Natural killer cell (primary cell): Measurements from ENCODE around the gene LY6G5B. TPM values are rescaled to one million over a fixed set of nuclear protein-coding genes. Genes with fewer than 3 reads are reported as not detected.

Experiments
- ATAC-seq, 3 donors: fragments of 150-1000 bp in 2 of 3; fragments of 200-7000 bp in 1 of 3; cut with Tn5 transposase; 1 replicate in 1 of 3; 2 replicates in 2 of 3; pipeline ENCODE4 v1.10.0; 2021; ENCODE audit warnings: mild to moderate bottlenecking in 2 of 3, moderate library complexity in 2 of 3
- DNase-seq, 2 donors: peaks; one replicate each; pipeline versions ENCODE4 v3.0.0 to v3.0.0-alpha.2; 2013 to 2021; ENCODE audit warnings: mixed read lengths in 1 of 2
- H3K27ac ChIP-seq: one replicate; pipeline ENCODE4 v1.5.1; 2013; ENCODE audit warnings: mild to moderate bottlenecking, low read length
- H3K27me3 ChIP-seq: one replicate; pipeline ENCODE4 v1.6.1; 2013; ENCODE audit warnings: low read length; ENCODE audit not compliant: control insufficient read depth, insufficient read depth
- H3K36me3 ChIP-seq: one replicate; pipeline ENCODE4 v1.6.1; 2013; ENCODE audit warnings: low read length; ENCODE audit not compliant: control insufficient read depth, insufficient read depth
- H3K4me1 ChIP-seq: one replicate; pipeline ENCODE4 v1.6.1; 2013; ENCODE audit warnings: low read length; ENCODE audit not compliant: control insufficient read depth, insufficient read depth
- H3K4me3 ChIP-seq: one replicate; pipeline ENCODE4 v1.5.1; 2013; ENCODE audit warnings: low read length
- H3K9me3 ChIP-seq: one replicate; pipeline ENCODE4 v1.6.1; 2013; ENCODE audit warnings: low read length; ENCODE audit not compliant: control insufficient read depth, insufficient read depth
- H3K27ac Mint-ChIP-seq, 2 donors: one replicate each; pipeline ENCODE4 v1.8.0; 2022; ENCODE audit warnings: mild to moderate bottlenecking in 2 of 2, mixed read lengths in 2 of 2, moderate library complexity in 1 of 2
- H3K27me3 Mint-ChIP-seq, 2 donors: one replicate each; pipeline ENCODE4 v1.8.0; 2022; ENCODE audit warnings: low read depth in 2 of 2, mixed read lengths in 2 of 2
- H3K36me3 Mint-ChIP-seq: one replicate; pipeline ENCODE4 v1.8.0; 2022; ENCODE audit warnings: mixed read lengths
- H3K4me1 Mint-ChIP-seq, 2 donors: one replicate each; pipeline ENCODE4 v1.8.0; 2022; ENCODE audit warnings: mixed read lengths in 2 of 2
- H3K4me3 Mint-ChIP-seq: one replicate; pipeline ENCODE4 v1.8.0; 2022; ENCODE audit warnings: mild to moderate bottlenecking, moderate library complexity, mixed read lengths
- H3K9me3 Mint-ChIP-seq, 2 donors: one replicate each; pipeline ENCODE4 v1.8.0; 2022; ENCODE audit warnings: mixed read lengths in 2 of 2
- WGBS: methylation state at CpG from one replicate; pipeline ENCODE4 v1.1.7; 2013; ENCODE audit warnings: missing lambda C conversion rate; ENCODE audit not compliant: insufficient coverage; 5-methylcytosine and 5-hydroxymethylcytosine counted together
- intact Hi-C: fragments of 100-400 bp; cut with micrococcal nuclease; formaldehyde crosslinking; loops from one replicate; pipeline ENCODE4 v1.14.2; 2022
- total RNA-seq, 4 donors: library from RNA; stranded (reverse); fragments of 120-200 nt in 1 of 4; gene quantifications; one replicate each; pipeline versions ENCODE4 v1.2.3 to v1.2.4, GENCODE V29; 2013 to 2022
- TF ChIP-seq, protein P1 (sequence below): fragments of 200-600 bp; IDR thresholded peaks from one replicate; pipeline ENCODE4 v1.8.0; 2022; ENCODE audit warnings: antibody characterized with exemption

Gene LY6G5B
- total RNA-seq, 3 donors from 2014 or later (not counting 1 experiment from before 2014, with no cell fraction given), result 39.9 to 50.0 (median 46.0) TPM

DNA sequence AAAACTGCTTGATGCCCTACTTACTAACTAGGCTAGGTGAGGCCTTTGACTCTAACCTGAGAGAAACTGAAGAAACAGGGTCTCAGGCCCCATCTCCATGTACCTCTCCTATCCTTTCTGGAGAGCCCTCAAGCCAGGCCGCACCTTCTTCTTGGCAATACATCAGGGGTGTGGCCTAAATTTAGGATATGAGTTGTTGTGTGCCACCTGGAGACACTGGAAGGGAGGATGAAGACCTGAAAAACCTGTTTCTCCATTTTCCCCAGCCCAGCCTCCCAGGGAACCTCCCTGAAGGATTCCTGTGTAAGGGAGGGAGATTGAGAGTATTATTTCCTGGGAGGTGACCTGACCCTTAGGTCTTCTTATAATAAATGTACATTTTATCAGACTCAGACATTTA lies 48.5 kb downstream of the LY6G5B start:
- H3K27me3 ChIP-seq, result no peaks in the 10 kb centered on the region
- Mint-ChIP-seq H3K27ac (no peak overlapping the region), H3K4me1 (peaks cover 3 to 8% of the 10 kb centered on the region in 2 donors), H3K27me3 (peaks cover 0 to 6% of the 10 kb centered on the region in 2 donors), H3K4me3 (no peak overlapping the region), H3K36me3 (no peaks in the 10 kb centered on the region), H3K9me3 (no peaks in the 10 kb centered on the region)
- no peak overlapping the region for H3K27ac ChIP-seq
- TF ChIP-seq, protein P1, sequence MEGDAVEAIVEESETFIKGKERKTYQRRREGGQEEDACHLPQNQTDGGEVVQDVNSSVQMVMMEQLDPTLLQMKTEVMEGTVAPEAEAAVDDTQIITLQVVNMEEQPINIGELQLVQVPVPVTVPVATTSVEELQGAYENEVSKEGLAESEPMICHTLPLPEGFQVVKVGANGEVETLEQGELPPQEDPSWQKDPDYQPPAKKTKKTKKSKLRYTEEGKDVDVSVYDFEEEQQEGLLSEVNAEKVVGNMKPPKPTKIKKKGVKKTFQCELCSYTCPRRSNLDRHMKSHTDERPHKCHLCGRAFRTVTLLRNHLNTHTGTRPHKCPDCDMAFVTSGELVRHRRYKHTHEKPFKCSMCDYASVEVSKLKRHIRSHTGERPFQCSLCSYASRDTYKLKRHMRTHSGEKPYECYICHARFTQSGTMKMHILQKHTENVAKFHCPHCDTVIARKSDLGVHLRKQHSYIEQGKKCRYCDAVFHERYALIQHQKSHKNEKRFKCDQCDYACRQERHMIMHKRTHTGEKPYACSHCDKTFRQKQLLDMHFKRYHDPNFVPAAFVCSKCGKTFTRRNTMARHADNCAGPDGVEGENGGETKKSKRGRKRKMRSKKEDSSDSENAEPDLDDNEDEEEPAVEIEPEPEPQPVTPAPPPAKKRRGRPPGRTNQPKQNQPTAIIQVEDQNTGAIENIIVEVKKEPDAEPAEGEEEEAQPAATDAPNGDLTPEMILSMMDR, result no peak
- intact Hi-C loops, result no loop called here
- DNase-seq (no peak), ATAC-seq (no peak)
- WGBS, result 80% methylated on average over 1 of the region's 1 CpG
- no peaks in the 10 kb centered on the region for H3K9me3 ChIP-seq
- no peaks in the 10 kb centered on the region for H3K36me3 ChIP-seq
- H3K4me3 ChIP-seq, result no peak overlapping the region
- H3K4me1 ChIP-seq, result peaks cover 5% of the 10 kb centered on the region

DNA sequence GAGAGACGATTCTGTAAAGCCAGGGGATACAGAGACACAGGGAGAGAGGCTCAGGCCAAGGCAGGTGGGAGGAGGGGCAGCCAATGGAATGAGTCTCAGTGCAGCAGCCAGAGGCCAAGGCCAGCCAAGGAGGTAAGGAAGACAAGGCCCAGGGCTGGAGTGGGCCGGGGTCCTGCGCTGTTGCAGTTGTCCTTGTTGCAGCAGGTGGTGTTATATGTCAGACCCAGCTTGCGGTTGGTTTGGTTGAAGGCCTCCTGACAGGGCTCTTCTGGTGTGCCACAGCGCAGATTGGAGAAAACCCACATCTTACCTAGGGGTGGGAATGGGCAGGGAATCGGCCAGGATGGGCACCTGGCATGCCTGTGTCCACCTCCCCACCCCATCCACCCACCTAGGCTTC lies 49.2 kb downstream of the LY6G5B start:
- Histone ChIP-seq H3K9me3 (no peaks in the 10 kb centered on the region), H3K4me3 (no peak overlapping the region), H3K27me3 (no peaks in the 10 kb centered on the region), H3K36me3 (no peaks in the 10 kb centered on the region), H3K27ac (no peak overlapping the region), H3K4me1 (peaks cover 13% of the 10 kb centered on the region)
- DNase-seq (no peak), ATAC-seq (no peak)
- H3K4me1 Mint-ChIP-seq, result peaks cover 8 to 16% of the 10 kb centered on the region in 2 donors
- no peaks in the 10 kb centered on the region for H3K9me3 Mint-ChIP-seq
- H3K27me3 Mint-ChIP-seq, result peaks cover 0 to 5% of the 10 kb centered on the region in 2 donors
- no peaks in the 10 kb centered on the region for H3K36me3 Mint-ChIP-seq
- H3K27ac Mint-ChIP-seq, result no peak overlapping the region
- WGBS, result 83% methylated on average over 5 of the region's 6 CpGs
- intact Hi-C loops, result no loop called here
- TF ChIP-seq, protein P1, result no peak
- H3K4me3 Mint-ChIP-seq, result no peak overlapping the region

DNA sequence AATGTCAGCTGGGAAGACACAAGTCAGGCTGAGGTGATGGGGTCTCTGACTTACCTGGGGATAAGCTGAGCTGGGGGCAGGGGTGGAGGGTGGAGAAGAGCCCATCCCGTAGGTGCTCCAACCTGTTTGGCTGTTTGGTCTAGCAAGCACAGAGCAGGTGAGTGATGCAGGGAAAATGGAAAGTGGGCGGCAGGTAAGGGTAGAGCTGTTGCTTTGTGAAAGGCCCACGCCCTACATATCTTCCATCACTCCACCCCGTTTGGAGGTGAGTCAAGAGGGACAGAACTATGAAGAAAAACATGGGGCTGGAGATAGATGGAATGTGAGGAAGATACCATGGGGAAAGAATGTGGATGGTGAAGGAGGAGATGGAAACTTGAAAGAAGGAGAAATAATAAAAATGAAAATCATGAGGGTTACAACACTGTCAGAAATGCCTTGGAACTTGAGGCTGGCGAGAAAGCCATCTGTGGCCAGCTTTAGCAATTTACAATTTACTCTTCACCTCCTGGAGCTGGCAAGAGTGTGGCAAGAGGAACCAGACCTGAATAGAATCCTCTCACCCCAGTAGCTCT lies 50.5 kb downstream of the LY6G5B start:
- no peak overlapping the region for H3K27ac Mint-ChIP-seq
- H3K27me3 Mint-ChIP-seq, result peaks cover 0 to 4% of the 10 kb centered on the region in 2 donors
- no peak overlapping the region for H3K4me3 ChIP-seq
- H3K36me3 Mint-ChIP-seq, result no peaks in the 10 kb centered on the region
- no peaks in the 10 kb centered on the region for H3K9me3 Mint-ChIP-seq
- H3K4me1 Mint-ChIP-seq, result peaks cover 13 to 15% of the 10 kb centered on the region in 2 donors
- no peak overlapping the region for H3K4me3 Mint-ChIP-seq
- no peak for ATAC-seq
- H3K36me3 ChIP-seq, result no peaks in the 10 kb centered on the region
- no peaks in the 10 kb centered on the region for H3K27me3 ChIP-seq
- 94% methylated on average over 5 of the region's 5 CpGs for WGBS
- no peak overlapping the region for H3K27ac ChIP-seq
- TF ChIP-seq, protein P1, result no peak
- peaks cover 15% of the 10 kb centered on the region for H3K4me1 ChIP-seq
- intact Hi-C loops, result no loop called here
- no peak for DNase-seq
- H3K9me3 ChIP-seq, result no peaks in the 10 kb centered on the region
